ENCODE results near the gene EXT2. TPM values are rescaled to one million over a fixed set of nuclear protein-coding genes. Genes with fewer than 3 reads are reported as not detected.
A peak's percentile ranks its signal among the peaks of the same experiment; 100 is the strongest.

Gene EXT2
- total RNA-seq, 1 experiment from 2014 or later = 77.0 TPM

DNA sequence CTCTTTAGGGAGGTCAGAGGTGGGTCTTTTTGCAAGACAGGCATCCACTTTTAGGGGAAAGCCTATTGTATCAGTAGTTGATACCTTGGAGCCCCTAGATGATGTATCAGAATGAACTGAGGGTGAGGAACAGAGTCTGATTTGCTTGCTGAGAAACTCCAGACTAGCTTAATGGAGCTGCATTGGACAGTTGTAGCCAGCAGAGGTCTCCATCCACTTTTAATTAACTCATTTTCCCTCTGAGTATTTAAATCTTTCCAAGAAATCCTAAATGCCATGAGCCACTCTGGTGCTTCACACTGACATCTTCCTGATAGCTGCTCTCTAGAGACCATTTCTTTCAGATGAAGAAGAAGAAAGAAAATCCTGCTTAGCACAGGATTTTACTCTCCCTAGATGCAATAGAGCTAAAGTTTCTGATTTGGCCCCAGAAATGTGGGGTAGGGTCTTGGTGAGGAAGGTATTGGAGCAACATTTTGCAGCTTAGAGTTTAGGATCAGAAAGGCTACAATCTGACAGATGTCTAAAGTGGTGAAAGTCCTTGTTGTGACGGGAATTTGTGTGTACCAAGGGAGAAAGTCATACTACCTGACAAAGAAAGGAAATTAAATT lies 38.0 kb downstream of the EXT2 start:
- ChIA-PET POLR2A (ENCODE audit: unreplicated experiment) (no interaction called here), CTCF (interaction anchor here (0.5 to 1.4 kb wide), 7 partner anchors 11 to 346 kb away, joined by 3 to 15 read pairs (median 3); no protein-coding TSS in a partner anchor)
- H3K4me3 ChIP-seq (ENCODE audit: low read length) = no peak overlapping the region
- peaks cover 14% of the 10 kb centered on the region for H3K4me1 ChIP-seq (ENCODE audit: insufficient read depth, low read length)
- intact Hi-C loops (cut with micrococcal nuclease) = loop anchor here (1.0 to 10.0 kb wide), 3 partner anchors 151 to 405 kb away; no protein-coding TSS in a partner anchor
- no peaks in the 10 kb centered on the region for H3K9me2 ChIP-seq (replicated peaks; ENCODE audit: low read length)
- H3K4me2 ChIP-seq (ENCODE audit: low read length) = no peak overlapping the region
- no peaks in the 10 kb centered on the region for H3K9me3 ChIP-seq (ENCODE audit: low read length)
- H3K27ac ChIP-seq (ENCODE audit: low read length) = no peak overlapping the region
- TF ChIP-seq CTCF (conservative IDR thresholded peaks at IDR 0.05; ENCODE audit: low read depth, low read length) = peak; percentile 72
- no peak for TF ChIP-seq EZH2phosphoT487 (IDR thresholded peaks at IDR 0.05; ENCODE audit: borderline replicate concordance, low read length)
- no peak for TF ChIP-seq EZH2 (IDR thresholded peaks at IDR 0.05; ENCODE audit: low read length, unreplicated experiment)
- no TSS peak for BruUV-seq (replicated peaks)
- no peaks in the 10 kb centered on the region for H3K27me3 ChIP-seq (ENCODE audit: low read length)
- no peaks in the 10 kb centered on the region for H3F3A ChIP-seq (ENCODE audit: low read length, unreplicated experiment)
- H4K20me1 ChIP-seq (ENCODE audit: low read length) = no peaks in the 10 kb centered on the region
- no peak overlapping the region for H2AFZ ChIP-seq (ENCODE audit: low read length)
- H3K9ac ChIP-seq (ENCODE audit: low read length) = no peak overlapping the region
- no peaks in the 10 kb centered on the region for H3K79me2 ChIP-seq (ENCODE audit: low read length)
- DNase-seq (peak; percentile 59), ATAC-seq (peak; percentile 69)
- peaks cover 2% of the 10 kb centered on the region; the same call in 1 of the 2 replicates for H3K36me3 ChIP-seq (ENCODE audit: low read depth, low read length)

GRCh38 chr11:44134625-44135024 lies 39.1 kb downstream of the EXT2 start:
- Histone ChIP-seq H2AFZ (ENCODE audit: low read length) (no peak overlapping the region), H3K79me2 (ENCODE audit: low read length) (no peaks in the 10 kb centered on the region), H3K4me1 (ENCODE audit: insufficient read depth, low read length) (peaks cover 26% of the 10 kb centered on the region), H3K9ac (ENCODE audit: low read length) (no peak overlapping the region), H3K9me2 (replicated peaks; ENCODE audit: low read length) (no peaks in the 10 kb centered on the region), H3K4me3 (ENCODE audit: low read length) (no peak overlapping the region), H3K27me3 (ENCODE audit: low read length) (no peaks in the 10 kb centered on the region), H3F3A (ENCODE audit: low read length, unreplicated experiment) (no peaks in the 10 kb centered on the region), H4K20me1 (ENCODE audit: low read length) (0 out of 2 replicates have a peak, but pooled peaks cover 2% of the 10 kb centered on the region), H3K27ac (ENCODE audit: low read length) (no peak overlapping the region), H3K4me2 (ENCODE audit: low read length) (no peak overlapping the region), H3K9me3 (ENCODE audit: low read length) (no peaks in the 10 kb centered on the region), H3K36me3 (ENCODE audit: low read depth, low read length) (peaks cover 2% of the 10 kb centered on the region; the same call in 1 of the 2 replicates)
- DNase-seq = no peak
- CTCF ChIA-PET = interaction anchor here (0.6 kb wide), 1 partner anchor 14 kb away, joined by 3 read pairs; no protein-coding TSS in a partner anchor
- BruUV-seq (replicated peaks) = no TSS peak
- ATAC-seq = no peak
- no peak for TF ChIP-seq EZH2 (IDR thresholded peaks at IDR 0.05; ENCODE audit: low read length, unreplicated experiment)
- no peak for TF ChIP-seq EZH2phosphoT487 (IDR thresholded peaks at IDR 0.05; ENCODE audit: borderline replicate concordance, low read length)
- no peak for TF ChIP-seq CTCF (conservative IDR thresholded peaks at IDR 0.05; ENCODE audit: low read depth, low read length)
- intact Hi-C loops (cut with micrococcal nuclease) = loop anchor here (10.0 kb wide), 2 partner anchors 150 to 330 kb away; no protein-coding TSS in a partner anchor
- POLR2A ChIA-PET (ENCODE audit: unreplicated experiment) = no interaction called here
